ENCODE data around the gene CGGBP1.

DNA sequence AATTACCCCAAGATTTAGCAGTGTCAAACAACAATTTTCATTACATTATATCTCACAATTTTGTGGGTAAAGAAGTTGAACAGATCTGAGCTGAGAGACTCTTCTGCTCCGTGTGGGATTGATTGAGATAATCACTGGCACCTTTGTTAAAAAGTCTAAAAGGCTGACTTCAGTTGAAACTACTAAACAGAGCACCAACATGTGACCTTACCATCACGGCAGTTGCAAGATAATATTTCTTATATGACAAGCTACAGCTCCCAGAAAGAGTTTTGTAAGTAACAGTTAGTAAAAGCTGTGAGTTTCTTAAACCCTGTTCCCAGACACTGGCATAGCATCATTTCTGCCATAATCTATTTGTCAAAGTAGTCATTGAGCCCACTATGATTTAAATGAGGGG is 25.0 kb downstream of the CGGBP1 start:
- TF ChIP-seq, protein P1, sequence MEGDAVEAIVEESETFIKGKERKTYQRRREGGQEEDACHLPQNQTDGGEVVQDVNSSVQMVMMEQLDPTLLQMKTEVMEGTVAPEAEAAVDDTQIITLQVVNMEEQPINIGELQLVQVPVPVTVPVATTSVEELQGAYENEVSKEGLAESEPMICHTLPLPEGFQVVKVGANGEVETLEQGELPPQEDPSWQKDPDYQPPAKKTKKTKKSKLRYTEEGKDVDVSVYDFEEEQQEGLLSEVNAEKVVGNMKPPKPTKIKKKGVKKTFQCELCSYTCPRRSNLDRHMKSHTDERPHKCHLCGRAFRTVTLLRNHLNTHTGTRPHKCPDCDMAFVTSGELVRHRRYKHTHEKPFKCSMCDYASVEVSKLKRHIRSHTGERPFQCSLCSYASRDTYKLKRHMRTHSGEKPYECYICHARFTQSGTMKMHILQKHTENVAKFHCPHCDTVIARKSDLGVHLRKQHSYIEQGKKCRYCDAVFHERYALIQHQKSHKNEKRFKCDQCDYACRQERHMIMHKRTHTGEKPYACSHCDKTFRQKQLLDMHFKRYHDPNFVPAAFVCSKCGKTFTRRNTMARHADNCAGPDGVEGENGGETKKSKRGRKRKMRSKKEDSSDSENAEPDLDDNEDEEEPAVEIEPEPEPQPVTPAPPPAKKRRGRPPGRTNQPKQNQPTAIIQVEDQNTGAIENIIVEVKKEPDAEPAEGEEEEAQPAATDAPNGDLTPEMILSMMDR (IDR thresholded peaks at IDR 0.05; ENCODE audit: borderline replicate concordance, extremely low read depth, low read length, poor library complexity, severe bottlenecking) = no peak
- no peak for TF ChIP-seq EZH2 (IDR thresholded peaks at IDR 0.05; ENCODE audit: borderline replicate concordance, low read depth, low read length, severe bottlenecking)

Measured in DND-41 (cell line).